Measurements from ENCODE around the gene VIT.

VIT gene

GRCh38 chr2:36701918-36702317 is 5.4 kb downstream of the VIT start:
- H3K4me1 Mint-ChIP-seq = peaks cover 22% of the 10 kb centered on the region
- no peaks in the 10 kb centered on the region for H3K9me3 Mint-ChIP-seq
- TF ChIP-seq CTCF (IDR thresholded peaks at IDR 0.05) = no peak
- H3K27ac Mint-ChIP-seq = no peak overlapping the region
- H3K36me3 Mint-ChIP-seq (ENCODE audit: low read depth) = no peaks in the 10 kb centered on the region
- no peak overlapping the region for H3K4me3 Mint-ChIP-seq
- DNase-seq = no peak
- H3K27me3 Mint-ChIP-seq (ENCODE audit: low read depth, poor library complexity) = peaks cover 4% of the 10 kb centered on the region

GRCh38 chr2:36702781-36703180 is 6.3 kb downstream of the VIT start:
- H3K4me1 Mint-ChIP-seq = peaks cover 14% of the 10 kb centered on the region
- H3K36me3 Mint-ChIP-seq (ENCODE audit: low read depth) = no peaks in the 10 kb centered on the region
- H3K4me3 Mint-ChIP-seq = no peak overlapping the region
- no peak for TF ChIP-seq CTCF (IDR thresholded peaks at IDR 0.05)
- H3K9me3 Mint-ChIP-seq = no peaks in the 10 kb centered on the region
- peaks cover 4% of the 10 kb centered on the region for H3K27me3 Mint-ChIP-seq (ENCODE audit: low read depth, poor library complexity)
- H3K27ac Mint-ChIP-seq = no peak overlapping the region
- no peak for DNase-seq

GRCh38 chr2:36704475-36705150 is 8.1 kb downstream of the VIT start:
- DNase-seq = no peak
- peak overlapping the region; percentile 52 for H3K27ac Mint-ChIP-seq
- peaks cover 3% of the 10 kb centered on the region for H3K9me3 Mint-ChIP-seq
- H3K27me3 Mint-ChIP-seq (ENCODE audit: low read depth, poor library complexity) = peaks cover 4% of the 10 kb centered on the region
- no peak overlapping the region for H3K4me3 Mint-ChIP-seq
- H3K4me1 Mint-ChIP-seq = peaks cover 17% of the 10 kb centered on the region
- no peak for TF ChIP-seq CTCF (IDR thresholded peaks at IDR 0.05)
- no peaks in the 10 kb centered on the region for H3K36me3 Mint-ChIP-seq (ENCODE audit: low read depth)

GRCh38 chr2:36705326-36706020 is 9.0 kb downstream of the VIT start:
- Mint-ChIP-seq H3K9me3 (peaks cover 7% of the 10 kb centered on the region), H3K27ac (no peak overlapping the region), H3K4me3 (no peak overlapping the region), H3K36me3 (ENCODE audit: low read depth) (no peaks in the 10 kb centered on the region), H3K27me3 (ENCODE audit: low read depth, poor library complexity) (peaks cover 4% of the 10 kb centered on the region), H3K4me1 (peaks cover 17% of the 10 kb centered on the region)
- no peak for TF ChIP-seq CTCF (IDR thresholded peaks at IDR 0.05)
- no peak for DNase-seq

GRCh38 chr2:36706021-36706876 is 9.7 kb downstream of the VIT start:
- TF ChIP-seq CTCF (IDR thresholded peaks at IDR 0.05) = no peak
- H3K9me3 Mint-ChIP-seq = peaks cover 14% of the 10 kb centered on the region
- no peaks in the 10 kb centered on the region for H3K36me3 Mint-ChIP-seq (ENCODE audit: low read depth)
- peaks cover 17% of the 10 kb centered on the region for H3K4me1 Mint-ChIP-seq
- no peak overlapping the region for H3K27ac Mint-ChIP-seq
- H3K4me3 Mint-ChIP-seq = no peak overlapping the region
- DNase-seq = no peak
- H3K27me3 Mint-ChIP-seq (ENCODE audit: low read depth, poor library complexity) = peaks cover 4% of the 10 kb centered on the region

Measured in nephron progenitor cell (in vitro differentiated cells).